Raji (cell line): ENCODE measurements around the gene SEC14L6.

Experiments
- POLR2A ChIP-seq: IDR thresholded peaks from 2 replicates; pipeline ENCODE4 v1.6.1; 2011; ENCODE audit warnings: low read depth, low read length, control low read depth; ENCODE audit not compliant: insufficient read depth

SEC14L6 gene

DNA sequence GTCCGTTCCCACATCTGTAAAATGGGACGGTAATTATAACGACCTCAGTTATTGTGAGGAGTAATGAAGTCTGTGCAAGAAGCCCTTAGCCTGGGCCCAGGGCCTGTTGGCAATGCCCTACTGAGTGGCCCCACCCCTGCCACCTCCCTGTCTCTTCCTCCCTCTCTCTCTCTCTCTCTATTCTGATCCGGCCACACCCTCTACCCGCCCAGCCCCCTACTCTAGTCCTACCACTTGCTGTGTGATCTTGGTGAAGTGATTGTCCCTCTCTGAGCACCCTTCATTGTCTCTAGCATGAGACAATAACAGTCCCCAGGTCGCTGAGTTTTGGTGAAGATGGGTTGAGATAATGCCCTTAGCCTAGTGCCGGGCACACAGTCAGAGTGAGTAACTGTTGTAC lies 7.4 kb upstream of the SEC14L6 start:
- TF ChIP-seq POLR2A, result no peak

DNA sequence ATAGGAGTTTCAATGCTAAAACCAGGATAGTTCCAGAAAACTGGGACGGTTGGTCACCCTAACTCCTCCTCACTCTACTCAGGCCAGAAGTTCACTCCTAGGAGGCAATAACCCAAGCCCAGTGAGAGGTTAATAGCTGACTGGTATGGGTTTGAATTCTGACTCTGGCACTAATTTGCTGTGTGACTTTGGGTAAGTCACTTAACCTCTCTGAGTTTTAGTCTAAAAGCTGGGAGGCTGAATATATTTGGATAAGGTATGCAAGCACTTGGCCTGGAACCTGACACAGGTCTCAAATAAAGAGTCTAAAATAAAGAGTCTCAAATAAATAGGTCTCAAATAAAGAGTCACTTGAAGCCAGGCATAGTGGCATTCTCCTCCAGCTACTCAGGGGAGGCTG lies 6.2 kb upstream of the SEC14L6 start:
- TF ChIP-seq POLR2A, result no peak

DNA sequence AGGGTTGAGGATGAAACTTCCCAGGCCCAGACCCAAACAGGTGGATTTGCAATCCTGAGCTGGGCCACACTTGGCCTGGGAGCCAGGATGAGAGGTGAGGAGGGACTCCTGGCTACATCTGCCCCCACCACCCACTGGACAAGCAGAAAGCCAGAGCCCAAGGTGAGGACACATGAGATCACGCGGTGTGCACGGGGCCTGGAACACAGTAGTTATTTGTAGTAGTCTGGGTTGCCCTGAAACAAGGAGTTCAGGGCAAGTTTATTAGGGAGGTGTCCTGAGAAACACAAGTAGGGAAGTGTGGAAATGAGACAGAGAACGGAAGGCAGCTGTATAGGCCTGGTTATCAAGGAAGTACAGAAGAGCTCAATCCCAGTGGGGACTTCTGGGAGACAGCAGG lies 647 bp upstream of the SEC14L6 start:
- no peak for TF ChIP-seq POLR2A

DNA sequence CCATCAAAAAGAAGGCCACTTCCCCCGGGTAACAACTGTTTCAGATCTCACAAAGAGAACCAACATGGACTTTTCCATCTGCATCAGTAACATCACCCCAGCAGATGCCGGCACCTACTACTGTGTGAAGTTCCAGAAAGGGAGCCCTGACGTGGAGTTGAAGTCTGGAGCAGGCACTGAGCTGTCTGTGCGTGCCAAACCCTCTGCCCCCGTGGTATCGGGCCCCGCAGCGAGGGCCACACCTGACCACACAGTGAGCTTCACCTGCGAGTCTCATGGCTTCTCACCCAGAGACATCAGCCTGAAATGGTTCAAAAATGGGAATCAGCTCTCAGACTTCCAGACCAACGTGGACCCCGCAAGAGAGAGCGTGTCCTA lies 3.7 kb downstream of the SEC14L6 start:
- no peak for TF ChIP-seq POLR2A

DNA sequence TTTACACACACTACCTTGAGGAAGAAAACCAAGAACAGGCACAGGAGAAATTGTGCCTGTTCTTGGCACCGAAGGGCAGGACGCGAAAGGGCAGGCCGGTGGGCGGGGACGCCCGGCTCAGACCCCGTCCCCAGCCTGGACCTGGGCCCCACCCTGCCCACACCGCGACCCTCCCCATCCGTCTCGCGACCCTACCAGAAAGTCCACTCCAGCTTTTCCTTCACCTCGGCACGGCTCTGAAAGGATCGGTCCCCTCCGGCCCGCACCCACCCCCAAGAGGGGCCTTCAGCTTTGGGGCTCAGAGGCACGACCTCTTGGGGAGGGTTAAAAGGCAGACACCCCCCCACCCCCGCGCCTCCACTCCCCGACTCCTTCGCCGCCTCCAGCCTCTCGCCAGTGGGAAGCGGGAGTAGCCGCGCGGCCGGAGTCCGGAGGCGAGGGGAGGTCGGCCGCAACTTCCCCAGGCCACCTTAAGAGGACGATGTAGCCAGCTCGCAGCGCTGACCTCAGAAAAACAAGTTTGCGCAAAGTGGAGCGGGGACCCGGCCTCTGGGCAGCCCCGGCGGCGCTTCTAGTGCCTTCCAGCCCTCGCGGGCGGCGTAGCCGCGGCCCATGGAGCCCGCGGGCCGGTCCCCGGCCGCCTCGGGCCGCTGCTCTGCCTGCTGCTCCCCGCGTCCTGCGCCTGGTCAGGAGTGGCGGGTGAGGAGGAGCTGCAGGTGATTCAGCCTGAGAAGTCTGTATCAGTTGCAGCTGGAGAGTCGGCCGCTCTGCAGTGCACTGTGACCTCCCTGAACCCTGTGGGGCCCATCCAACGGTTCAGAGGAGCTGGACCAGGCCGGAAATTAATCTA lies 4.4 kb downstream of the SEC14L6 start:
- no peak for TF ChIP-seq POLR2A

DNA sequence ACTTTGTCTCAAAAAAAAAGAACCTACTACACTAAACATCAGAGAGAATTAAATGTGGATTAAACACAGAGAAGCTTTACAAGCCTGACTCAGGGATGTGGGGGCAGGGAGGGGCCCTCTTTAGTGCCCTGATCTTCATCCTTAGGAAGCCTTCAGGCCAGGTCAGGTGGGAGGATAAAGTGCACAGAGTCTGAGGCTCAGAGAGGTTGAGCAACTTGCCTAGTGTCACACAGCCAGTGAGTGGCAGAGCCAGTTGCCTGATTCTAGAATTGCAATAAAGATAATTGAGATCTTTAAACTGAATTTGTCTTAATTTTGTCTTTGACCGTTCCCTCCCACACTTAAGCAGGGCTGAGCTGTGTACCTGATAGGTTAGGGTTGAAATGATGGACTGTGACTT lies 7.2 kb downstream of the SEC14L6 start:
- TF ChIP-seq POLR2A, result no peak

DNA sequence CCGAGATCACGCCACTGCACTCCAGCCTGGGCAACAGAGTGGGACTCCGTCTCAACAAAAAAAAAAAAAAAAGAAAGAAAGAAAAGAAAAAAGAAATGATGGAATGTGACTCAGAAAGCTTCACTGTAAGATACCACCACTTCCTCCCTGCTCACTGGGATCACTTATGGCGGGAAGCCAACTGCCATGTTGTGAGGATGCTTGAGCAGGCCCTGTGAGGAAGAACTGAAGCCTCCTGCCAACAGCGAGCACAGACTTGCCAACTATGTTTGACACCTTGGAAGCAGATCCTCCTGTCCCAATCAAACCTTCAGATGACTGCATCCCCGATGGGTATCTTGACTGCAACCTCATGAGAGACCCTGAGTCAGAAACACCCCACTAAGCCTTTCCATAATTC lies 8.3 kb downstream of the SEC14L6 start:
- TF ChIP-seq POLR2A, result no peak

DNA sequence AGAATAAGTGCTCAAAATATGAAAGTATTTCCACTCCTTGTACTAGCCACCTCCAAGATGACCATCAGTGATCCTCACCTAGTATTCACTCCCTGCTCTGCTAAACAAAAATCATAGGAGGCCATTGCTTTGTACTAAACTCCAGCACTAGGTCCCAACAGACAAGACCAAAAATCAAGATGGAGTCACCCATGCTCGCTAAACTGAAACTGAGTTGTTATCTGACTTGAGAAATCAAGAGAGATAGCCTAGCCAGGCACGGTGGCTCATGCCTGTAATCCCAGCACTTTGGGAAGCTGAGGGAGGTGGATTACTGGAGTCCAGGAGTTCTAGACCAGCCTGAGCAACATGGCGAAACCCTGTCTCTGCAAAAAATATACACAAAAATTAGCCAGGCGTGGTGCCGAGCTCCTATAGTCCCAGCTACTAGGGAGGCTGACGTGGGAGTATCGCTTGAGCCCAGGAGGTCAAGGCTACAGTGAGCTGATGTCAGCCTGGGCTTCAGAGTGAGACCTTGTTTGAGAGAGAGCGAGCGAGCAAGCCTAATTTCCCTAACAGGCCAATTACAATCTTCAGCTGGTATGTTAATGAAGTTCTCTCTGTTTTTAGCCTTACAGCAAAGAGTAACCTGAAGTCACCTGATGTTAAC lies 9.3 kb downstream of the SEC14L6 start:
- TF ChIP-seq POLR2A, result no peak

DNA sequence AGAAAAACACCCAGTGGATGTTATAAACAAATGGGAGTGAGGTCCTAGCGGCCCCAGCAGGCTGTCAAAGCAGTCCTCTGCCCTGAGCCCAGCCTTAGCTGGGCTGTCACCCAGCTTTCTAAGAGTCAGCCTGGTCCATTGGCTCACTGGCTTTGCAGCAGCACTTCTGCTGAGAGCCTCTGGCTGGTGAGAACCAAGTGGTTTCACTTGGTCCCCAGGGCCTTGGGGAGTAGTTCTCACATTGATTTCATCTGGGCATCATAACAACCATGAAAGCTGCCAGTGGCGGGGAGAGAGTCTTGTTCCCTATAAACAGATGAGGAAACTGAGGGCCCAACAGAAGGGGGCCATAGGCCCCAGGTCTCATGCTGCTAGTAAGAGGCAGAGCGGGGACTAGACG lies 11.4 kb downstream of the SEC14L6 start:
- no peak for TF ChIP-seq POLR2A

DNA sequence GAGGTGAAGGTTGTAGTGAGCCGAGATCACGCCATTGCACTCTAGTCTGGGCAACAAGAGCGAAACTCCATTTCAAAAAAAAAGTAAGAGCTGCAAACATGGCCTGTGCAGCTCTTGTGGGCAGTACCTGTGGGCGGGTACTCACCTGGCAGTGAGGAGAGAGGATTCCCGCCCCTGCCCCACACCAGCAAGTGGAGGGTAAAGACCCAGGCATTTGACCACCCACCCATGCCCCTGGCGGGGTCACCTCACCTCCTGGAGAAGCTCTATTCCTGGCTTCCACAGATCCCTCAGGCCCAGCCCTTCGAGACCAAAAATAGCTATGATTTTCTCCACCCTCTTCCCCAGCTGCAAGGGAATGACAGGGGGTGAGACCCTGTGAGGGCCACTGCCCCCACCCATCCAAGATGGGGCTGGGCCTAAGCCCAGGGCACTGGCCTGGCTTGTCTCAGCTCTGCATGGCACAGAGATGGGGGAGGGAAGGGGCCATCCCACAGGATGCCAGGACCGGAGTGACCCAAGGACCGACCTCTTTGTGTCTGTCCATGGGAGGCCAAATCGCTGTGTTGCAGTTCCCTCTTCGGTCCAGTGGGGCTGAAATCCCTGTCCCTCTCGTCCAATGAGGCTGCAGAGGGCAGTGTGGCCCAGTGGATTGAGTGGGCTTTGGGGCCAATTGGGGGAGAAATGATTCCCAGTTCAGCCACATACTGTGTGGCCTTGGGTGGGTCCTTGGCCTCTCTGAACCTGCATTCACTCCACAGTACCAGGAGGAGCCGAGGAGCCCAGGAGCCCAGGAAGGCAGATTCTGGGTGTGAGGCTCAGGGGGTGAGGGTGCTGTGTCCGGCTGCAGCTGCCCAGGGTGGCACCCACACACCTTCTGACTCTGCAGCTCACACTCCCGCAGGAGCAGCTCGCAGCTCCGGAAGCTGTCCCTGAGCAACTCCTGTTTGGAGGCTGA lies 14.6 kb downstream of the SEC14L6 start:
- no peak for TF ChIP-seq POLR2A

DNA sequence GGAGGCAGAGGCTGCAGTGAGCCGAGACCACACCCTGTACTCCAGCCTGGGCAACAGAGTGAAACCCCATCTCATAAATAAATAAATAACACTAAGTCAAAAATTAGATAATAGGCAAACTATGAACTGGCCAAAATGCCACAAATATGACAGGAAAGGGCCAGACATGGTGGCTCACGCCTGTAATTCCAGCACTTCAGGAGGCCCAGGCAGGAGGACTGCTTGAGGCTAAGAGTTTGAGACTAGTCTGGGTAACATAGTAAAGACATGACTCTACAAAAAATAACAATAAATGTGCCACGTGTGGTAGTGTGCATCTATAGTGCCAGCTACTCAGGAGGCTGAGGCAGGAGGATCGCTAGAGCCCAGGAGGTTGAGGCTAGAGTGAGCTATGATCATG lies 19.9 kb downstream of the SEC14L6 start:
- no peak for TF ChIP-seq POLR2A

DNA sequence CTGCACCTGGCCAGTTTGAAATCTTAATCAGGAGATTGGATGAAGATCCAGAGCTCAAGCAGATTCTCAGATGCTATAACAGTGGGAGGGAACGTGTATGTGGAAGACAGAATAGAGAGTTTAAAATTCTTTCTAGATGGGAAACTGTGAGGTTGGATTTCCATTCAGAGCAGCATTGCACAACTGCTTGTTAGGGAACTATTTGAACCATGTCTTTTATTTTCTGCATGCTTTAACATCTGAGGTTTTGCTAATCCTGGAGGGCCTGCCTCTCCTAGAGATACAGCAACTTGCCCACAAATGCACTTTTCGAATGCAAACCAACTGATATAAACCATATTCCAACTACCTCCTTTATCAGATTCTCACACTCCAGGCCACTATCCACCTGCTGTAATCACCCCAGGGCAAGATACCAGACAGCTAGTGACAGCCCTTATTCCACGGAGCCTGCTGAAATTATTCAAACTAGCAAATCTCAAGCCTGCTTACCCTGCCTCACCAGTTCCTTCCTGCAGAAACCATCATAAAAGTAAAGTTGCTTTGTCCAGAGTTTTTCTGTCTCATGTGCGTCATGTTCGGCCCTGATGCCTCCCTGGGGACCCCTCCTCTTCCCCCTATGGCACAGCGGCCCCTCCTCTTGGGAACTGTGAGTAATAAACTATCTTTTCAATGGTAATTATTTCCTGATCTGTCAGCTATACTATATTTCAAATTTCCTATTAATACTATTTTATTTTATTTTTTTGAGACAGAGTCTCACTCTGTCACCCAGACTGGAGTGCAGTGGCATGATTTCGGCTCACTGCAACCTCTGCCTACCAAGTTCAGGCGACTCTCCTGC lies 22.7 kb downstream of the SEC14L6 start:
- TF ChIP-seq POLR2A, result no peak

DNA sequence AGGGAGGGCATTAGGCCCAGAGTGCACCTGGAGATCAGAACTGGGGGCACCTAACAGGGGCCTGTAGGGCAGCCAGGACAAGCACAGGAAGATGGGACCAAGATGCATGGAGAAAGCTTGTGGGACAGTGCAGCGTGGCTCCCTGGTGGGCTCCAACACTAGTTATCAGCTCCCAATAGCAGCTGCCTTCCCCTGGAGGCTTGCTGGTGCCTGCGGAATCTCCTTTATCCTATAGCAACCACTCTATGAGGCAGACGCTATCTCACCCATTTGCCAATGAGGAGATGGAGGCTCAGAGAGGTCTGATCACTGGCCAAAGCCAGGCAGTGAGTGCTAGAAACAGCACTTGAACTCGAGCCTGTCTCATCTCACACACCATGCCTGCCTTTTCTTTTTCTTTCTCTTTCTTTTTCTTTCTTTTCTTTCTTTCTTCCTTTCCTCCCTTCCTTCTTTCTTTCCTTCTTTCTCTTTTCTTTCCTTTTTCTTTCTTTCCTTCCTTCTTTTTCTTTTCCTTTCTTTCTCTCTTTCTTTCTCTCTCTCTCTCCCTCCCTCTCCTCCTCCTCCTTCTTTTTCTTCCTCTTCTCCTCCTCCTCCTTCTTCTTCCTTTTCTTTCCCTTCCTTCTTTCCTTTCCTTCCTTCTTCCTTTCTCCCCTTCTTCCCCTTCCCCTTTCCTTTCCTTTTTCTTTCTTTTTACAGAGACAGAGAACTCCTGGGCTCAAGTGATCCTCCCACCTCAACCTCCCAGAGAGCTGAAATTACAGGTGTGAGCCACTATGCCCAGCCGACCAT lies 25.0 kb downstream of the SEC14L6 start:
- no peak for TF ChIP-seq POLR2A
